Measurements from ENCODE around the gene ARMC3. TPM values are rescaled to one million over a fixed set of nuclear protein-coding genes. Genes with fewer than 3 reads are reported as not detected.

ARMC3 gene
- polyA plus RNA-seq, 3 donors, result not detected

- intact Hi-C loops (cut with micrococcal nuclease), result no loop called here
- H3K36me3 Mint-ChIP-seq, result no peaks in the 10 kb centered on the region
- TF ChIP-seq CTCF (IDR thresholded peaks at IDR 0.05), result no peak
- 100% methylated on average over 2 of the region's 3 CpGs for WGBS (ENCODE audit: insufficient coverage)
- H3K9me3 ChIP-seq (replicated peaks in 1 of 2; ENCODE audit: control insufficient read depth in 1 of 2, insufficient read depth in 1 of 2, low read length in 2 of 2), result no peaks in the 10 kb centered on the region
- H3K27ac ChIP-seq (ENCODE audit: low read depth in 1 of 2, low read length in 2 of 2), result no peak overlapping the region
- peaks cover 0 to 4% (median 2%) of the 10 kb centered on the region in 3 donors for H3K27me3 Mint-ChIP-seq (ENCODE audit: low read depth in 3 of 3)
- H3K4me3 Mint-ChIP-seq, result no peak overlapping the region
- no peaks in the 10 kb centered on the region for H3K4me1 ChIP-seq (ENCODE audit: control insufficient read depth in 1 of 2, insufficient read depth in 2 of 2, low read length in 2 of 2)
- H3K9ac ChIP-seq (ENCODE audit: insufficient read depth, low read length, poor library complexity, severe bottlenecking), result no peak overlapping the region
- no peak for DNase-seq
- H4K20me1 ChIP-seq (ENCODE audit: insufficient read depth, low read length), result no peaks in the 10 kb centered on the region
- H3K79me2 ChIP-seq (ENCODE audit: insufficient read depth, low read length), result no peaks in the 10 kb centered on the region
- H3K27ac Mint-ChIP-seq, result no peak overlapping the region
- no peaks in the 10 kb centered on the region for H3K36me3 ChIP-seq (replicated peaks in 1 of 2; ENCODE audit: control insufficient read depth in 1 of 2, insufficient read depth in 2 of 2, low read length in 2 of 2)
- no peak overlapping the region for H3K4me3 ChIP-seq (replicated peaks in 1 of 3; ENCODE audit: low read depth in 2 of 3, low read length in 3 of 3)
- no peak overlapping the region for H3K4me2 ChIP-seq (replicated peaks; ENCODE audit: extremely low read depth, low read length, poor library complexity, severe bottlenecking)
- peaks cover 9% of the 10 kb centered on the region for H3K4me1 Mint-ChIP-seq
- no peak overlapping the region for H2AFZ ChIP-seq (ENCODE audit: insufficient read depth, low read depth, low read length, poor library complexity, severe bottlenecking)
- peaks cover 0 to 3% (median 0%) of the 10 kb centered on the region in 7 donors for H3K9me3 Mint-ChIP-seq
- no peaks in the 10 kb centered on the region for H3K27me3 ChIP-seq (ENCODE audit: control insufficient read depth in 2 of 2, insufficient read depth in 2 of 2, low read length in 2 of 2)
Observed at GRCh38 chr10:23051278-23051677, 123.4 kb downstream of the ARMC3 start.

GRCh38 chr10:23051855-23052331 is 124.0 kb downstream of the ARMC3 start:
- WGBS (ENCODE audit: insufficient coverage), result 100% methylated on average over 1 of the region's 5 CpGs
- Histone ChIP-seq H3K27ac (ENCODE audit: low read depth in 1 of 2, low read length in 2 of 2) (no peak overlapping the region), H3K4me2 (replicated peaks; ENCODE audit: extremely low read depth, low read length, poor library complexity, severe bottlenecking) (no peak overlapping the region), H3K36me3 (replicated peaks in 1 of 2; ENCODE audit: control insufficient read depth in 1 of 2, insufficient read depth in 2 of 2, low read length in 2 of 2) (no peaks in the 10 kb centered on the region), H3K9me3 (replicated peaks in 1 of 2; ENCODE audit: control insufficient read depth in 1 of 2, insufficient read depth in 1 of 2, low read length in 2 of 2) (no peaks in the 10 kb centered on the region), H3K9ac (ENCODE audit: insufficient read depth, low read length, poor library complexity, severe bottlenecking) (no peak overlapping the region), H3K27me3 (ENCODE audit: control insufficient read depth in 2 of 2, insufficient read depth in 2 of 2, low read length in 2 of 2) (no peaks in the 10 kb centered on the region), H2AFZ (ENCODE audit: insufficient read depth, low read depth, low read length, poor library complexity, severe bottlenecking) (no peak overlapping the region), H4K20me1 (ENCODE audit: insufficient read depth, low read length) (no peaks in the 10 kb centered on the region), H3K4me1 (ENCODE audit: control insufficient read depth in 1 of 2, insufficient read depth in 2 of 2, low read length in 2 of 2) (no peaks in the 10 kb centered on the region), H3K4me3 (replicated peaks in 1 of 3; ENCODE audit: low read depth in 2 of 3, low read length in 3 of 3) (no peak overlapping the region), H3K79me2 (ENCODE audit: insufficient read depth, low read length) (no peaks in the 10 kb centered on the region)
- H3K4me3 Mint-ChIP-seq, result no peak overlapping the region
- no peaks in the 10 kb centered on the region for H3K36me3 Mint-ChIP-seq
- TF ChIP-seq CTCF (IDR thresholded peaks at IDR 0.05), result no peak
- no peak overlapping the region for H3K27ac Mint-ChIP-seq
- intact Hi-C loops (cut with micrococcal nuclease), result no loop called here
- DNase-seq, result no peak
- peaks cover 0 to 4% (median 2%) of the 10 kb centered on the region in 3 donors for H3K27me3 Mint-ChIP-seq (ENCODE audit: low read depth in 3 of 3)
- H3K4me1 Mint-ChIP-seq, result peaks cover 9% of the 10 kb centered on the region
- peaks cover 0 to 3% (median 0%) of the 10 kb centered on the region in 7 donors for H3K9me3 Mint-ChIP-seq
